OCI-LY1 (cell line): ENCODE measurements around the gene TLK2.

Experiments used
- H2AFZ ChIP-seq: fragments of 200-600 bp; sonication (generic), shearing (Covaris generic); 2 replicates; pipeline ENCODE4 v1.6.0; 2014; ENCODE audit warnings: antibody characterized with exemption, mild to moderate bottlenecking, low read length
- H3F3A ChIP-seq: fragments of 200-600 bp; sonication (generic), shearing (Covaris generic); 2 replicates; pipeline ENCODE4 v1.6.0; 2014; ENCODE audit warnings: mild to moderate bottlenecking, antibody characterized with exemption, low read length, moderate library complexity; ENCODE audit not compliant: insufficient read depth
- H3K27ac ChIP-seq: fragments of 200-600 bp; sonication (generic); 2 replicates; pipeline ENCODE4 v1.5.1; 2014; ENCODE audit warnings: low read length, mixed run types, mild to moderate bottlenecking, low read depth; ENCODE audit not compliant: poor library complexity, severe bottlenecking
- H3K27me3 ChIP-seq: fragments of 200-600 bp; sonication (generic); 2 replicates; pipeline ENCODE4 v1.6.0; 2014; ENCODE audit warnings: antibody characterized with exemption, mild to moderate bottlenecking, low read length, moderate library complexity; ENCODE audit not compliant: insufficient read depth
- H3K36me3 ChIP-seq: fragments of 200-600 bp; sonication (generic); 2 replicates; pipeline ENCODE4 v1.6.1; 2014; ENCODE audit warnings: mild to moderate bottlenecking, antibody characterized with exemption, low read length, moderate library complexity, mixed read lengths; ENCODE audit not compliant: insufficient read depth
- H3K4me1 ChIP-seq: fragments of 200-600 bp; sonication (generic); 2 replicates; pipeline ENCODE4 v1.5.1; 2014; ENCODE audit warnings: mild to moderate bottlenecking, low read length, moderate library complexity; ENCODE audit not compliant: insufficient read depth, severe bottlenecking
- H3K4me2 ChIP-seq: fragments of 200-600 bp; sonication (generic), shearing (Covaris generic); 2 replicates; pipeline ENCODE4 v1.6.1; 2014; ENCODE audit warnings: low read length
- H3K4me3 ChIP-seq: fragments of 200-600 bp; sonication (generic); 2 replicates; pipeline ENCODE4 v1.5.1; 2014; ENCODE audit warnings: low read length, low read depth, mild to moderate bottlenecking, mixed read lengths; ENCODE audit not compliant: poor library complexity, severe bottlenecking
- H3K79me2 ChIP-seq: fragments of 200-600 bp; shearing (Covaris generic); 2 replicates; pipeline ENCODE4 v1.6.1; 2016; ENCODE audit warnings: mixed run types, low read length, mixed read lengths; ENCODE audit not compliant: insufficient read depth
- H3K9ac ChIP-seq: fragments of 200-600 bp; sonication (generic), shearing (Covaris generic); 2 replicates; pipeline ENCODE4 v1.6.1; 2014; ENCODE audit warnings: mild to moderate bottlenecking, low read length, mixed read lengths
- H3K9me2 ChIP-seq: fragments of 200-600 bp; sonication (generic), shearing (Covaris generic); 2 replicates; pipeline ENCODE4 v1.6.1; 2014; ENCODE audit warnings: low read depth, mild to moderate bottlenecking, low read length, mixed read lengths
- H3K9me3 ChIP-seq: fragments of 200-600 bp; shearing (Covaris generic); 2 replicates; pipeline ENCODE4 v1.6.1; 2014; ENCODE audit warnings: low read length, mixed read lengths
- H4K20me1 ChIP-seq: fragments of 200-600 bp; sonication (generic), shearing (Covaris generic); 2 replicates; pipeline ENCODE4 v1.6.0; 2016; ENCODE audit warnings: mild to moderate bottlenecking, low read length; ENCODE audit not compliant: insufficient read depth
- EZH2 ChIP-seq: fragments of 200-600 bp; sonication (generic), shearing (Covaris generic); IDR thresholded peaks from 2 replicates; pipeline ENCODE4 v1.8.0; 2017; ENCODE audit warnings: borderline replicate concordance, mixed run types, mild to moderate bottlenecking, antibody characterized with exemption, low read length, moderate library complexity, mixed read lengths
- TF ChIP-seq, protein P1 (sequence below): fragments of 200-600 bp; sonication (generic), shearing (Covaris generic); IDR thresholded peaks from 2 replicates; pipeline ENCODE4 v1.5.1; 2017; ENCODE audit warnings: mild to moderate bottlenecking, antibody characterized with exemption, low read length, moderate library complexity, mixed read lengths

TLK2 gene

DNA sequence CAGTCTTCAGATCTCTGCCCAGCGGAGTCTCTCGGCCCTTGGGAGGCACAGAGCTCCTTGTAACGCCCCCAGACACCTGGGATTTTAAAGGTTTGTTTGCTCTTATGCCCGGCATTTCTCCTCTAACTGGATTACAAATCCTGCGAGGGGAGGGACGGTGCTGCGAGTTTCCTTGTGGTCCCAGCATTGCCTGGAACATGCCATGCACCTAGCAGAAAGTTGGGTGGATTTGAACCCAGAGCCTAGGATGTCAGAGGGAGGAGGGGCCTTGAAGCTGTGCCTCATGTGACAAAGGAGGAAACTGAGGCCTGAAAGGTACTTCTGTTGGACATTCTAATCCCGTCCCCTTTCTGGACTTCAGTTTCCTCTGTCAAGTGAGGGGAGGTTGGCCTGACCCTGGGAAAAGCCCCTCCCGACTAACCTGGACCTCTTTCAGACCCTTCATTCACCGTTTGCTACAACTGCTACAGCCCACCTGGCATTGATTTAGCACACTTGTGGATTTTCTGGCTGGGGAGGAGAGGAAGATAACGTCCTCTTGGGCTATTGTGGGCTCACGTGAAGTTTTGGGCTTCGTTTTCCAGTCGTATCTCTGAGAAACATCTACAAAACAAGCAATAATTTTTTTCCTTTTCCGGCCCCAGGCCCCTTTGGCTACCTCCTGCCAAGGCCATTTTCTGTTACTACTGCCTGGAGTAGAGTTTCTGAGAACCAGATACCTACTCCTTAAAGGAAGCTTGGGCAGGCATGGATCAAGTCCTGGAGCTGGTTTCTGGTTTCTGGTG is 179.7 kb downstream of the TLK2 start:
- Histone ChIP-seq H3K27me3 (no peaks in the 10 kb centered on the region; the same call in 1 of the 2 replicates), H3K36me3 (no peaks in the 10 kb centered on the region), H3K79me2 (no peaks in the 10 kb centered on the region), H3K4me2 (no peak overlapping the region), H3K4me1 (peaks cover 3% of the 10 kb centered on the region), H4K20me1 (no peaks in the 10 kb centered on the region), H3K9me2 (no peaks in the 10 kb centered on the region), H3K27ac (no peak overlapping the region), H3F3A (no peaks in the 10 kb centered on the region), H3K9me3 (peaks cover 3% of the 10 kb centered on the region; the same call in 1 of the 2 replicates), H3K9ac (no peak overlapping the region), H3K4me3 (no peak overlapping the region), H2AFZ (no peak overlapping the region)
- TF ChIP-seq EZH2: no peak
- TF ChIP-seq, protein P1, sequence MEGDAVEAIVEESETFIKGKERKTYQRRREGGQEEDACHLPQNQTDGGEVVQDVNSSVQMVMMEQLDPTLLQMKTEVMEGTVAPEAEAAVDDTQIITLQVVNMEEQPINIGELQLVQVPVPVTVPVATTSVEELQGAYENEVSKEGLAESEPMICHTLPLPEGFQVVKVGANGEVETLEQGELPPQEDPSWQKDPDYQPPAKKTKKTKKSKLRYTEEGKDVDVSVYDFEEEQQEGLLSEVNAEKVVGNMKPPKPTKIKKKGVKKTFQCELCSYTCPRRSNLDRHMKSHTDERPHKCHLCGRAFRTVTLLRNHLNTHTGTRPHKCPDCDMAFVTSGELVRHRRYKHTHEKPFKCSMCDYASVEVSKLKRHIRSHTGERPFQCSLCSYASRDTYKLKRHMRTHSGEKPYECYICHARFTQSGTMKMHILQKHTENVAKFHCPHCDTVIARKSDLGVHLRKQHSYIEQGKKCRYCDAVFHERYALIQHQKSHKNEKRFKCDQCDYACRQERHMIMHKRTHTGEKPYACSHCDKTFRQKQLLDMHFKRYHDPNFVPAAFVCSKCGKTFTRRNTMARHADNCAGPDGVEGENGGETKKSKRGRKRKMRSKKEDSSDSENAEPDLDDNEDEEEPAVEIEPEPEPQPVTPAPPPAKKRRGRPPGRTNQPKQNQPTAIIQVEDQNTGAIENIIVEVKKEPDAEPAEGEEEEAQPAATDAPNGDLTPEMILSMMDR: no peak

DNA sequence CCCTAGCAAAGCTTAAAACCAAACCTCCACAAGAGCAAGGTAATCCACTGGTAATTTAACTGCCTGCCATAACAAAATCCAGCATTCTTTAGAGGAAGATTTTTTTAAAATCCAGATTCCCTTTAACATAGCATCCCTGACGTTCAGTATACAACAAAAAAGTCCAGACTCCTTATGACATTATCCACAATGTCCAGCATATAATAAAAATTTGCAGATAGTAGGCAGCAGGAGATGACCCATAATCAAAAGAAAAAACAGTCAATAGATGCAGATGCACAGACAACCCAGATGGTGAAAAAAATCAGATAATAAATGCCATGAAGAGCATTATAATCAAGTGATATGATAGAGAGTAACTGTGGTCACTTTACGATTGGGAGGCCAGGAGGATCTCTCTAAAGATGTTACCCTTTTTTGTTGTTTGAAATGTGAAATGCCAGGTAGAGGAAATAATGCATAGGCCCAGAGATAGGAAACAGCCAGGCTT is 182.0 kb downstream of the TLK2 start:
- Histone ChIP-seq H3K9ac (no peak overlapping the region), H3F3A (no peaks in the 10 kb centered on the region), H4K20me1 (no peaks in the 10 kb centered on the region), H3K27me3 (no peaks in the 10 kb centered on the region; the same call in 1 of the 2 replicates), H3K4me2 (no peak overlapping the region), H3K79me2 (no peaks in the 10 kb centered on the region), H3K4me1 (no peaks in the 10 kb centered on the region), H3K4me3 (no peak overlapping the region), H3K36me3 (no peaks in the 10 kb centered on the region), H2AFZ (no peak overlapping the region), H3K9me2 (no peaks in the 10 kb centered on the region), H3K9me3 (peaks cover 3% of the 10 kb centered on the region; the same call in 1 of the 2 replicates), H3K27ac (no peak overlapping the region)
- no peak for TF ChIP-seq EZH2
- TF ChIP-seq, protein P1: no peak

DNA sequence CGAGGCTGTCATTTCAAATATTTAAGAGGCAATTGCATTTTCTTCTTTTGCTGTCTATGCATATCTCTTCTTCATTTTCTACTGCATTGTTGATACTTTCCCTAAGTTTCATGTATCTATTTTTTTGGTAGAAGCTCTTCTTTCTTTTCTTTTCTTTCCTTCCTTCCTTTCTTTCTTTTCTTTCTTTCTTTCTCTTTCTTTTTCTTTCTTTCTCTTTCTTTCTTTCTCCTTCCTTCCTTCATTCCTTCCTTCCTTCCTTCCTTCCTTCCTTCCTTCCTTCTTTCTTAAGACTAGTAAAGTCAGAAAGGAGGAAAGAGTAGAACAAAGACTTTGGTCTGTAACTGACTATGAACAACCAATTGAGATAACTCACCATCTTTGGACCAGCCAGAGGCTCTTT is 182.7 kb downstream of the TLK2 start:
- Histone ChIP-seq H3K9ac (no peak overlapping the region), H3K79me2 (no peaks in the 10 kb centered on the region), H3F3A (no peaks in the 10 kb centered on the region), H3K4me3 (no peak overlapping the region), H3K9me2 (no peaks in the 10 kb centered on the region), H4K20me1 (no peaks in the 10 kb centered on the region), H3K4me2 (no peak overlapping the region), H3K27me3 (no peaks in the 10 kb centered on the region; the same call in 1 of the 2 replicates), H2AFZ (no peak overlapping the region), H3K4me1 (no peaks in the 10 kb centered on the region), H3K9me3 (peaks cover 3% of the 10 kb centered on the region; the same call in 1 of the 2 replicates), H3K36me3 (no peaks in the 10 kb centered on the region), H3K27ac (no peak overlapping the region)
- no peak for TF ChIP-seq EZH2
- TF ChIP-seq, protein P1: no peak
